Astrocyte of the spinal cord (primary cell): ENCODE results near the gene SPOCK1.

Source experiments
- DNase-seq: peaks from one replicate; pipeline ENCODE4 v3.0.0; 2011; ENCODE audit warnings: low read depth, low spot score
- H3K4me3 ChIP-seq: 2 replicates; pipeline ENCODE4 v1.5.1; 2011; ENCODE audit warnings: low read depth, mild to moderate bottlenecking, low read length, moderate library complexity
- CTCF ChIP-seq: IDR thresholded peaks from 2 replicates; pipeline ENCODE4 v1.5.1; 2012; ENCODE audit warnings: low read depth, mild to moderate bottlenecking, low read length, inconsistent platforms
- in situ Hi-C: cut with HindIII; loops from 2 replicates; pipeline ENCODE4 v1.10.0; 2017; ENCODE audit warnings: low sequenced_read_pairs

SPOCK1 gene

GRCh38 chr5:137375741-137376526 lies 123.2 kb downstream of the SPOCK1 start:
- DNase-seq = no peak
- no peak overlapping the region for H3K4me3 ChIP-seq
- in situ Hi-C loops = no loop called here
- no peak for TF ChIP-seq CTCF

- TF ChIP-seq CTCF = no peak
- no peak for DNase-seq
- H3K4me3 ChIP-seq = no peak overlapping the region
- in situ Hi-C loops = no loop called here
These were observed 124.9 kb downstream of the SPOCK1 start for GRCh38 chr5:137374110-137374714.

- in situ Hi-C loops = no loop called here
- no peak overlapping the region for H3K4me3 ChIP-seq
- peak; percentile 8 for DNase-seq
- no peak for TF ChIP-seq CTCF
These were observed 126.4 kb downstream of the SPOCK1 start for GRCh38 chr5:137372773-137373160.

GRCh38 chr5:137372016-137372772 lies 126.9 kb downstream of the SPOCK1 start:
- in situ Hi-C loops = no loop called here
- DNase-seq = no peak

GRCh38 chr5:137370096-137371071 lies 128.7 kb downstream of the SPOCK1 start:
- DNase-seq = no peak
- no peak for TF ChIP-seq CTCF
- H3K4me3 ChIP-seq = no peak overlapping the region
- in situ Hi-C loops = no loop called here

More at GRCh38 chr5:137372016-137372772, 126.9 kb downstream of the SPOCK1 start:
- H3K4me3 ChIP-seq = no peak overlapping the region
- TF ChIP-seq CTCF = no peak

- no peak for TF ChIP-seq CTCF
- no peak overlapping the region for H3K4me3 ChIP-seq
- no peak for DNase-seq
- in situ Hi-C loops = no loop called here
These were observed 130.5 kb downstream of the SPOCK1 start for GRCh38 chr5:137368651-137369050.
